GM18511 (cell line): ENCODE measurements around the gene SVIL.
A peak's percentile ranks its signal among the peaks of the same experiment; 100 is the strongest.
"Not testable (repeated sequence)": the region's sequence is repeated elsewhere in the genome, so short reads cannot be mapped to it uniquely, and the experiment has no call there.

ENCODE experiments used
- ATAC-seq: cut with Tn5 transposase; IDR thresholded peaks from one replicate; pipeline ENCODE4 v1.9.1; 2021; ENCODE audit warnings: mild to moderate bottlenecking, moderate library complexity; ENCODE audit not compliant: unreplicated experiment

Gene SVIL

GRCh38 chr10:29492774-29493173 is 142.0 kb downstream of the SVIL start:
- no peak for ATAC-seq

GRCh38 chr10:29491918-29492317 is 142.9 kb downstream of the SVIL start:
- ATAC-seq, result no peak

- not testable (repeated sequence) for ATAC-seq
Measured at GRCh38 chr10:29490781-29491280, 143.9 kb downstream of the SVIL start.

- not testable (repeated sequence) for ATAC-seq
Measured at GRCh38 chr10:29488471-29488870, 146.3 kb downstream of the SVIL start.

- not testable (repeated sequence) for ATAC-seq
Measured at GRCh38 chr10:29487884-29488266, 146.9 kb downstream of the SVIL start.

- not testable (repeated sequence) for ATAC-seq
Measured at GRCh38 chr10:29487032-29487883, 147.5 kb downstream of the SVIL start.

GRCh38 chr10:29486433-29486832 is 148.3 kb downstream of the SVIL start:
- peak; percentile 45 for ATAC-seq

GRCh38 chr10:29484677-29485076 is 150.1 kb downstream of the SVIL start:
- not testable (repeated sequence) for ATAC-seq

GRCh38 chr10:29482591-29483431 is 152.0 kb downstream of the SVIL start:
- ATAC-seq, result peak; percentile 58

- ATAC-seq, result no peak
Measured at GRCh38 chr10:29481906-29482440, 152.8 kb downstream of the SVIL start.

GRCh38 chr10:29479981-29480954 is 154.5 kb downstream of the SVIL start:
- ATAC-seq, result no peak

GRCh38 chr10:29479081-29479925 is 155.5 kb downstream of the SVIL start:
- ATAC-seq, result no peak

- no peak for ATAC-seq
Measured at GRCh38 chr10:29473406-29474100, 161.2 kb downstream of the SVIL start.

GRCh38 chr10:29473087-29473356 is 161.7 kb downstream of the SVIL start:
- no peak for ATAC-seq

GRCh38 chr10:29472301-29473086 is 162.3 kb downstream of the SVIL start:
- no peak for ATAC-seq

GRCh38 chr10:29471544-29471859 is 163.3 kb downstream of the SVIL start:
- no peak for ATAC-seq

GRCh38 chr10:29470843-29471543 is 163.8 kb downstream of the SVIL start:
- no peak for ATAC-seq

- ATAC-seq, result no peak
Measured at GRCh38 chr10:29470355-29470705, 164.4 kb downstream of the SVIL start.
